GM12872 (cell line): ENCODE measurements around the gene PTGDS.

ENCODE experiments used
- CTCF ChIP-seq: IDR thresholded peaks from 3 replicates; pipeline ENCODE4 v1.5.1; 2011; ENCODE audit warnings: low read depth, mild to moderate bottlenecking, low read length, moderate library complexity; ENCODE audit not compliant: insufficient read depth

PTGDS gene

GRCh38 chr9:136972743-136973142 is 4.6 kb upstream of the PTGDS start:
- TF ChIP-seq CTCF: no peak

GRCh38 chr9:136973618-136974617 is 3.4 kb upstream of the PTGDS start:
- no peak for TF ChIP-seq CTCF

GRCh38 chr9:136974817-136975535 is 2.3 kb upstream of the PTGDS start:
- TF ChIP-seq CTCF: no peak

- peak; percentile 37 for TF ChIP-seq CTCF
These were observed 1.7 kb upstream of the PTGDS start for GRCh38 chr9:136975644-136976043.

- no peak for TF ChIP-seq CTCF
These were observed 357 bp downstream of the PTGDS start for GRCh38 chr9:136977649-136978072.

GRCh38 chr9:136978073-136978864 is 965 bp downstream of the PTGDS start:
- no peak for TF ChIP-seq CTCF
